PFSK-1 (cell line): Measurements from ENCODE around the gene UBE2I.

Source experiments
- FOXP2 ChIP-seq: optimal IDR thresholded peaks from 2 replicates; pipeline ENCODE3; 2011; ENCODE audit warnings: borderline replicate concordance, control low read depth, inconsistent platforms; ENCODE audit not compliant: insufficient read depth; ENCODE audit errors: extremely low read length, extremely low read depth
- POLR2AphosphoS5 ChIP-seq: IDR thresholded peaks from 2 replicates; pipeline ENCODE4 v1.6.1; 2012; ENCODE audit warnings: low read depth, mild to moderate bottlenecking, control low read depth, low read length, moderate library complexity
- REST ChIP-seq, 2 experiments: IDR thresholded peaks; 2 replicates each; pipeline versions ENCODE4 v1.6.1 to v1.8.0; 2011 to 2012; ENCODE audit warnings: low read depth in 2 of 2, low read length in 2 of 2, control low read depth in 1 of 2, inconsistent platforms in 1 of 2, mild to moderate bottlenecking in 1 of 2, moderate library complexity in 1 of 2; ENCODE audit not compliant: insufficient read depth in 1 of 2
- SIN3A ChIP-seq: IDR thresholded peaks from 2 replicates; pipeline ENCODE4 v1.6.1; 2012; ENCODE audit warnings: mild to moderate bottlenecking, low read length, moderate library complexity, borderline replicate concordance; ENCODE audit not compliant: insufficient read depth
- TAF1 ChIP-seq: IDR thresholded peaks from 2 replicates; pipeline ENCODE4 v1.6.1; 2012; ENCODE audit warnings: low read length, control low read depth, borderline replicate concordance; ENCODE audit not compliant: insufficient read depth

The UBE2I gene

GRCh38 chr16:1293921-1294656, 15.3 kb upstream of the UBE2I start:
- no peak for TF ChIP-seq TAF1
- no peak for TF ChIP-seq SIN3A
- TF ChIP-seq POLR2AphosphoS5 = no peak
- TF ChIP-seq REST (IDR thresholded peaks at IDR 0.05; ENCODE audit: insufficient read depth in 1 of 2, low read depth in 2 of 2, low read length in 2 of 2) = no peak
- no peak for TF ChIP-seq FOXP2

DNA sequence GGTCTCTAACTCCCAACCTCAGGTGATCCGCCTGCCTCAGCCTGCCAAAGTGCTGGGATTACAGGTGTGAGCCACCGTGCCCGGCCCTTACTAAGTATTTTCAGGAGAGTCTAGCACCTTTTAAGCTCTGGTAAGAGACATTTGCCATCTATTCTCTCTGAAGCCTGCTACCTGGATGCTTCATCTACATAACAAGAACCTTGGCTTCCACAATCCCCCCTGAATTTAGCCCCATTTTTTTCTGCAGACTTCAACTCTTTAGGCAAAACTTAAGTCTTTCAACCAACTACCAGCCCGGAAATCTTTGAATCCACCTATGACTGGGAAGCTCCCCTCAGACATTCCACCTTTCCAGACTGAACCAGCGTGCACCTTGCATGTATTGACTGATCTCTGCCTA, 14.0 kb upstream of the UBE2I start:
- no peak for TF ChIP-seq REST (IDR thresholded peaks at IDR 0.05; ENCODE audit: insufficient read depth in 1 of 2, low read depth in 2 of 2, low read length in 2 of 2)
- TF ChIP-seq TAF1 = no peak
- no peak for TF ChIP-seq SIN3A
- no peak for TF ChIP-seq FOXP2
- no peak for TF ChIP-seq POLR2AphosphoS5

DNA sequence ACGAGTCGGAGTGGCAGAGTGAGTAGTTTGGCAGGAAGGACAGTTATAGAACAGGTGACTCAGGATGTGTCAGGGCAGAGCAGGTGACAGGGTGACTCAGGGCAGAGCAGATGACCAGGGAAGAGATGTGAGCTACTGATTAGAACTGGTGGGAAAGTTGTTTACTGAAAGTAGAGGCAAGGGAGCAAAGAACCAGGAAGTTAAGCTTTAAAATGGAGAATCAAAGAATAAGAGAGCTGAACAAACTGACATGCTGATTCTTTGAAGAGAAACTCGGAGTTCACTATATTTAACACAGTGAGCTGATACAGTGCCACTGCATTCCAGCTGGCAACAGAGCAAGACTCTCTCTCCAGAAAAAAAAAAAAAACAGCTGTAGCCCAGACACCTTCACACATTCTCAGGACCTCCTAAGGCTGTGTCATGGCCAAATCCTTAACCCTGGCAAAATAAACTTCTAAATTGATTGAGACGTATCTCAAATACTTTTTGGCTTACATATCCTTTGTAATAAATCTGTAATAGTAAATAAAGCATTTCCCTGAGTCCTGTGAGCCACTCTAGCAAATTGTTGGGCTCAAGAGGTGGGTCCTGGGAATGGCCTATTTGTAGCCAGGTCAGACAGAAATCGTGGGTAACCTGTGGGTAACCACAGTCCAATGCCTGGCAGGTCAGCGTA, 12.3 kb upstream of the UBE2I start:
- TF ChIP-seq SIN3A (no peak), REST (IDR thresholded peaks at IDR 0.05; ENCODE audit: insufficient read depth in 1 of 2, low read depth in 2 of 2, low read length in 2 of 2) (no peak), TAF1 (no peak), POLR2AphosphoS5 (no peak), FOXP2 (no peak)

GRCh38 chr16:1298406-1298805, 11.0 kb upstream of the UBE2I start:
- TF ChIP-seq FOXP2 (no peak), POLR2AphosphoS5 (no peak), SIN3A (no peak), REST (IDR thresholded peaks at IDR 0.05; ENCODE audit: insufficient read depth in 1 of 2, low read depth in 2 of 2, low read length in 2 of 2) (no peak), TAF1 (no peak)
